Neural crest cell (in vitro differentiated cells): ENCODE data around the gene RNMT. TPM values are rescaled to one million over a fixed set of nuclear protein-coding genes. Genes with fewer than 3 reads are reported as not detected.

ENCODE experiments used
- DNase-seq: peaks from one replicate; pipeline ENCODE4 v3.0.0; 2021; ENCODE audit warnings: low read depth, mixed read lengths, low spot score
- H3K27ac Mint-ChIP-seq: one replicate; pipeline ENCODE4 v1.8.0; 2021; ENCODE audit warnings: mild to moderate bottlenecking, mixed read lengths; ENCODE audit not compliant: unreplicated experiment
- H3K27me3 Mint-ChIP-seq: 2 replicates; pipeline ENCODE4 v1.8.0; 2021; ENCODE audit warnings: low read depth, mild to moderate bottlenecking, mixed read lengths
- H3K36me3 Mint-ChIP-seq: 2 replicates; pipeline ENCODE4 v1.8.0; 2021; ENCODE audit warnings: low read depth, mild to moderate bottlenecking, mixed read lengths
- H3K4me1 Mint-ChIP-seq: 2 replicates; pipeline ENCODE4 v1.8.0; 2021; ENCODE audit warnings: mixed read lengths
- H3K4me3 Mint-ChIP-seq: one replicate; pipeline ENCODE4 v1.8.0; 2021; ENCODE audit warnings: mild to moderate bottlenecking, mixed read lengths
- H3K9me3 Mint-ChIP-seq: 2 replicates; pipeline ENCODE4 v1.8.0; 2021; ENCODE audit warnings: mixed read lengths
- total RNA-seq: library from RNA; stranded (reverse); gene quantifications from 2 replicates; pipeline ENCODE4 v1.2.1, GENCODE V29; 2021
- TF ChIP-seq, protein P1 (sequence below): fragments of 200-600 bp; sonication (generic); conservative IDR thresholded peaks from 2 replicates; pipeline ENCODE4 v1.5.0; 2021; ENCODE audit warnings: antibody characterized with exemption, mild to moderate bottlenecking

RNMT gene
- total RNA-seq, 1 donor from 2014 or later = 35.8 TPM

- no peaks in the 10 kb centered on the region for H3K27me3 Mint-ChIP-seq
- H3K4me1 Mint-ChIP-seq = peaks cover 11% of the 10 kb centered on the region
- peaks cover 6% of the 10 kb centered on the region for H3K36me3 Mint-ChIP-seq
- H3K9me3 Mint-ChIP-seq = no peaks in the 10 kb centered on the region
- DNase-seq = no peak
- H3K27ac Mint-ChIP-seq = no peak overlapping the region
- TF ChIP-seq, protein P1, sequence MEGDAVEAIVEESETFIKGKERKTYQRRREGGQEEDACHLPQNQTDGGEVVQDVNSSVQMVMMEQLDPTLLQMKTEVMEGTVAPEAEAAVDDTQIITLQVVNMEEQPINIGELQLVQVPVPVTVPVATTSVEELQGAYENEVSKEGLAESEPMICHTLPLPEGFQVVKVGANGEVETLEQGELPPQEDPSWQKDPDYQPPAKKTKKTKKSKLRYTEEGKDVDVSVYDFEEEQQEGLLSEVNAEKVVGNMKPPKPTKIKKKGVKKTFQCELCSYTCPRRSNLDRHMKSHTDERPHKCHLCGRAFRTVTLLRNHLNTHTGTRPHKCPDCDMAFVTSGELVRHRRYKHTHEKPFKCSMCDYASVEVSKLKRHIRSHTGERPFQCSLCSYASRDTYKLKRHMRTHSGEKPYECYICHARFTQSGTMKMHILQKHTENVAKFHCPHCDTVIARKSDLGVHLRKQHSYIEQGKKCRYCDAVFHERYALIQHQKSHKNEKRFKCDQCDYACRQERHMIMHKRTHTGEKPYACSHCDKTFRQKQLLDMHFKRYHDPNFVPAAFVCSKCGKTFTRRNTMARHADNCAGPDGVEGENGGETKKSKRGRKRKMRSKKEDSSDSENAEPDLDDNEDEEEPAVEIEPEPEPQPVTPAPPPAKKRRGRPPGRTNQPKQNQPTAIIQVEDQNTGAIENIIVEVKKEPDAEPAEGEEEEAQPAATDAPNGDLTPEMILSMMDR = no peak
- H3K4me3 Mint-ChIP-seq = no peak overlapping the region
Measured at GRCh38 chr18:13720123-13720522, 6.3 kb upstream of the RNMT start.

DNA sequence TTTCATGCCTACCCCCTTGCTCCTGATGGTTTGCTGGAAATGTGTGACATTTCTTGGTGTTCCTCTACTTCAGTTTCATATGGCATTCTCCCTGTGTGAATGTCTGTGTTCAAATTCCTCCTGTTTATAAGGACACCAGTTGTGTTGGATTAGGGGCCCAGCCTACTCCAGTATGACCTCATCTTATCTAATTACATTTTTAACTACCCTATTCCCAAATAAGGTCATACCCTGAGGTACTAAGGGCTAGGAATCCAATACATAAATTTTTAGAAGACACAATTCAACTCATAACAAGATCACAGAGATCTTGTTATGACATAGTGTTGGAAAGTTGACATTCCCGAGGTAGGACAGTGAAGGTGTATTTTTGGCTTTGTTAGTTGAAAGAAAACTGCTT, 5.6 kb upstream of the RNMT start:
- H3K4me3 Mint-ChIP-seq = no peak overlapping the region
- H3K4me1 Mint-ChIP-seq = peaks cover 18% of the 10 kb centered on the region
- TF ChIP-seq, protein P1 = no peak
- no peak for DNase-seq
- H3K27ac Mint-ChIP-seq = no peak overlapping the region
- H3K9me3 Mint-ChIP-seq = no peaks in the 10 kb centered on the region
- no peaks in the 10 kb centered on the region for H3K27me3 Mint-ChIP-seq
- H3K36me3 Mint-ChIP-seq = peaks cover 6% of the 10 kb centered on the region

- Mint-ChIP-seq H3K4me1 (peaks cover 35% of the 10 kb centered on the region), H3K27ac (peak overlapping the region; percentile 79), H3K4me3 (peak overlapping the region; percentile 84), H3K36me3 (no peaks in the 10 kb centered on the region), H3K27me3 (no peaks in the 10 kb centered on the region), H3K9me3 (no peaks in the 10 kb centered on the region)
- TF ChIP-seq, protein P1 = no peak
- no peak for DNase-seq
Measured at GRCh38 chr18:13725566-13726231, 774 bp upstream of the RNMT start.

- no peaks in the 10 kb centered on the region for H3K27me3 Mint-ChIP-seq
- H3K4me1 Mint-ChIP-seq = peaks cover 35% of the 10 kb centered on the region
- no peaks in the 10 kb centered on the region for H3K36me3 Mint-ChIP-seq
- TF ChIP-seq, protein P1 = no peak
- H3K9me3 Mint-ChIP-seq = no peaks in the 10 kb centered on the region
- peak overlapping the region; percentile 84 for H3K4me3 Mint-ChIP-seq
- DNase-seq = peak; percentile 23
- H3K27ac Mint-ChIP-seq = peak overlapping the region; percentile 98
Measured at GRCh38 chr18:13726972-13727331, 479 bp downstream of the RNMT start.

DNA sequence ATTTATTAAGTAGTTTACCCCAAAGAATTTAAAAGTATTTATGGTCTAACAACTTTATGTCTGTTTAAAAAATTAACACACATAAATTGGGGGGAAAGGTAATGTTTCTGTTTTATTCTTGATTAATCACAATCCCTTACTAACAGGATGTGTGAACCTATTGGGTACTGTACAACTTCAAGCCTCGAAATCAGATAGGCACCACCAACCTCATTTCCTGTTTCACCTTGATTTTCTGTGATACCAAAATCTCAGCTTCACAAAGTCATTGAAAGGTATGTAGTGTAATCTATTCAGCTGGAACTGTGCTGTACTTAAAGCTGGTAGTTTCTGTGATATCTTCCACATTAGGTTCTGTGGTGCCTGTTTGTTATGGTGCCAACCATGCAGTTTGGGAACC, 4.0 kb downstream of the RNMT start:
- no peaks in the 10 kb centered on the region for H3K27me3 Mint-ChIP-seq
- H3K27ac Mint-ChIP-seq = no peak overlapping the region

More for the DNA sequence above, 4.0 kb downstream of the RNMT start:
- Mint-ChIP-seq H3K9me3 (no peaks in the 10 kb centered on the region), H3K4me1 (peaks cover 20% of the 10 kb centered on the region), H3K4me3 (no peak overlapping the region), H3K36me3 (peaks cover 4% of the 10 kb centered on the region)
- no peak for DNase-seq
- TF ChIP-seq, protein P1 = no peak
